ENCODE data around the gene KCNIP1.
"Not testable (repeated sequence)": the region's sequence is repeated elsewhere in the genome, so short reads cannot be mapped to it uniquely, and the experiment has no call there.

The KCNIP1 gene

GRCh38 chr5:170746961-170747340, 243.1 kb downstream of the KCNIP1 start:
- DNase-seq (ENCODE audit: low spot score in 2 of 2) (no peak), ATAC-seq (no peak)
- peaks cover 6% of the 10 kb centered on the region for H3K4me1 Mint-ChIP-seq
- no peak overlapping the region for H3K27ac Mint-ChIP-seq
- H3K9me3 Mint-ChIP-seq, result no peaks in the 10 kb centered on the region
- no peaks in the 10 kb centered on the region for H3K36me3 Mint-ChIP-seq
- H3K4me3 Mint-ChIP-seq, result no peak overlapping the region

GRCh38 chr5:170747357-170747756, 243.5 kb downstream of the KCNIP1 start:
- H3K9me3 Mint-ChIP-seq, result no peaks in the 10 kb centered on the region
- no peaks in the 10 kb centered on the region for H3K36me3 Mint-ChIP-seq
- DNase-seq (ENCODE audit: low spot score in 2 of 2) (no peak), ATAC-seq (no peak)
- H3K27ac Mint-ChIP-seq, result no peak overlapping the region
- no peak overlapping the region for H3K4me3 Mint-ChIP-seq
- peaks cover 6% of the 10 kb centered on the region for H3K4me1 Mint-ChIP-seq

GRCh38 chr5:170747851-170748250, 244.0 kb downstream of the KCNIP1 start:
- Mint-ChIP-seq H3K4me1 (peaks cover 6% of the 10 kb centered on the region), H3K4me3 (no peak overlapping the region), H3K27ac (no peak overlapping the region), H3K36me3 (no peaks in the 10 kb centered on the region), H3K9me3 (no peaks in the 10 kb centered on the region)
- DNase-seq (ENCODE audit: low spot score in 2 of 2) (no peak), ATAC-seq (no peak)

- H3K9me3 Mint-ChIP-seq, result no peaks in the 10 kb centered on the region
- H3K4me1 Mint-ChIP-seq, result peaks cover 5% of the 10 kb centered on the region
These were observed 245.2 kb downstream of the KCNIP1 start for GRCh38 chr5:170748951-170749471.

GRCh38 chr5:170749911-170750431, 246.2 kb downstream of the KCNIP1 start:
- Mint-ChIP-seq H3K27ac (no peak overlapping the region), H3K4me1 (no peaks in the 10 kb centered on the region), H3K4me3 (no peak overlapping the region), H3K9me3 (no peaks in the 10 kb centered on the region), H3K36me3 (no peaks in the 10 kb centered on the region)
- ATAC-seq (no peak), DNase-seq (ENCODE audit: low spot score in 2 of 2) (no peak)

More at GRCh38 chr5:170748951-170749471, 245.2 kb downstream of the KCNIP1 start:
- no peaks in the 10 kb centered on the region for H3K36me3 Mint-ChIP-seq
- ATAC-seq (no peak), DNase-seq (ENCODE audit: low spot score in 2 of 2) (no peak)
- H3K4me3 Mint-ChIP-seq, result no peak overlapping the region
- no peak overlapping the region for H3K27ac Mint-ChIP-seq

GRCh38 chr5:170750791-170751190, 247.0 kb downstream of the KCNIP1 start:
- H3K9me3 Mint-ChIP-seq, result no peaks in the 10 kb centered on the region
- ATAC-seq, result no peak
- H3K4me3 Mint-ChIP-seq, result no peak overlapping the region
- H3K4me1 Mint-ChIP-seq, result no peaks in the 10 kb centered on the region
- DNase-seq (ENCODE audit: low spot score in 2 of 2), result no peak
- no peak overlapping the region for H3K27ac Mint-ChIP-seq
- no peaks in the 10 kb centered on the region for H3K36me3 Mint-ChIP-seq

GRCh38 chr5:170751631-170752030, 247.8 kb downstream of the KCNIP1 start:
- ATAC-seq, result no peak

GRCh38 chr5:170752257-170753215, 248.7 kb downstream of the KCNIP1 start:
- no peak for ATAC-seq

More at GRCh38 chr5:170751631-170752030, 247.8 kb downstream of the KCNIP1 start:
- H3K4me1 Mint-ChIP-seq, result no peaks in the 10 kb centered on the region
- H3K4me3 Mint-ChIP-seq, result no peak overlapping the region
- H3K27ac Mint-ChIP-seq, result no peak overlapping the region
- no peak for DNase-seq (ENCODE audit: low spot score in 2 of 2)
- H3K9me3 Mint-ChIP-seq, result no peaks in the 10 kb centered on the region
- no peaks in the 10 kb centered on the region for H3K36me3 Mint-ChIP-seq

GRCh38 chr5:170753311-170753710, 249.5 kb downstream of the KCNIP1 start:
- DNase-seq (ENCODE audit: low spot score in 2 of 2) (no peak), ATAC-seq (no peak)
- Mint-ChIP-seq H3K9me3 (no peaks in the 10 kb centered on the region), H3K4me3 (no peak overlapping the region), H3K27ac (no peak overlapping the region), H3K36me3 (no peaks in the 10 kb centered on the region), H3K4me1 (no peaks in the 10 kb centered on the region)

More at GRCh38 chr5:170752257-170753215, 248.7 kb downstream of the KCNIP1 start:
- Mint-ChIP-seq H3K36me3 (no peaks in the 10 kb centered on the region), H3K27ac (no peak overlapping the region), H3K4me1 (no peaks in the 10 kb centered on the region), H3K9me3 (no peaks in the 10 kb centered on the region), H3K4me3 (no peak overlapping the region)
- no peak for DNase-seq (ENCODE audit: low spot score in 2 of 2)

- ATAC-seq; DNase-seq (ENCODE audit: low spot score in 2 of 2); H3K4me1 Mint-ChIP-seq; H3K4me3 Mint-ChIP-seq; H3K27ac Mint-ChIP-seq; H3K9me3 Mint-ChIP-seq; H3K36me3 Mint-ChIP-seq: not testable (repeated sequence)
These were observed 250.7 kb downstream of the KCNIP1 start for GRCh38 chr5:170754508-170754907.

GRCh38 chr5:170755679-170756456, 252.0 kb downstream of the KCNIP1 start:
- DNase-seq (ENCODE audit: low spot score in 2 of 2) (no peak), ATAC-seq (no peak)
- no peak overlapping the region for H3K27ac Mint-ChIP-seq
- no peaks in the 10 kb centered on the region for H3K9me3 Mint-ChIP-seq
- H3K4me3 Mint-ChIP-seq, result no peak overlapping the region
- H3K4me1 Mint-ChIP-seq, result no peaks in the 10 kb centered on the region
- no peaks in the 10 kb centered on the region for H3K36me3 Mint-ChIP-seq

GRCh38 chr5:170756691-170757090, 252.9 kb downstream of the KCNIP1 start:
- ATAC-seq (no peak), DNase-seq (ENCODE audit: low spot score in 2 of 2) (no peak)
- H3K4me1 Mint-ChIP-seq, result no peaks in the 10 kb centered on the region
- no peaks in the 10 kb centered on the region for H3K36me3 Mint-ChIP-seq
- H3K27ac Mint-ChIP-seq, result no peak overlapping the region
- no peaks in the 10 kb centered on the region for H3K9me3 Mint-ChIP-seq
- H3K4me3 Mint-ChIP-seq, result no peak overlapping the region

GRCh38 chr5:170757182-170757601, 253.4 kb downstream of the KCNIP1 start:
- Mint-ChIP-seq H3K36me3 (no peaks in the 10 kb centered on the region), H3K27ac (no peak overlapping the region), H3K9me3 (no peaks in the 10 kb centered on the region), H3K4me1 (no peaks in the 10 kb centered on the region), H3K4me3 (no peak overlapping the region)
- DNase-seq (ENCODE audit: low spot score in 2 of 2) (no peak), ATAC-seq (no peak)

GRCh38 chr5:170757669-170758068, 253.8 kb downstream of the KCNIP1 start:
- DNase-seq (ENCODE audit: low spot score in 2 of 2) (no peak), ATAC-seq (no peak)
- Mint-ChIP-seq H3K27ac (no peak overlapping the region), H3K9me3 (no peaks in the 10 kb centered on the region), H3K36me3 (no peaks in the 10 kb centered on the region), H3K4me3 (no peak overlapping the region), H3K4me1 (no peaks in the 10 kb centered on the region)

GRCh38 chr5:170758481-170758880, 254.7 kb downstream of the KCNIP1 start:
- Mint-ChIP-seq H3K4me3 (no peak overlapping the region), H3K36me3 (no peaks in the 10 kb centered on the region), H3K27ac (no peak overlapping the region), H3K9me3 (no peaks in the 10 kb centered on the region), H3K4me1 (no peaks in the 10 kb centered on the region)
- no peak for DNase-seq (ENCODE audit: low spot score in 2 of 2)
- no peak for ATAC-seq

Data from stimulated activated effector memory CD8-positive, alpha-beta T cell treated with anti-CD3 and anti-CD28 coated beads, Interleukin-12 subunit alpha, Interleukin-12 subunit beta, amount 100 ng/mL, for 72 hours (primary cell).